ENCODE data around the gene CPE.

Gene CPE

DNA sequence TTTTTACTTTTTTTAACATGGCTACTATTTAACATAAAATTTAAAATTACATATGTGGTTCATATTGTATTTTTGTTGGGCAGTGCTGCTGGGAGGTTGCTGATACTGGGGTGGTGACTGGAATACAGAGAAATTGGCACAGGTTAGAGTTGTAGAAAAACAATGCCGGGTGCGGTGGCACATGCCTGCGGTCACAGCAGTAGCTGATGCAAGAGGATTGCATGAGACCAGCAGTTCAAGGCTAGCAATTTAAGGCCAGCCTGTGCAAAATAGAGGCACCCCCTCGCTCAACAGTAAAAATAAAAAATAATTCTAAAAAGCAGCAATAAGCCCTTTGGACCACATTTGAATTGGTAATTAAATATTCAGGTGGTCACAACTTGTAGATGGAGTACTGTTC is 11.8 kb upstream of the CPE start:
- no peak for DNase-seq (ENCODE audit: low read depth)

DNA sequence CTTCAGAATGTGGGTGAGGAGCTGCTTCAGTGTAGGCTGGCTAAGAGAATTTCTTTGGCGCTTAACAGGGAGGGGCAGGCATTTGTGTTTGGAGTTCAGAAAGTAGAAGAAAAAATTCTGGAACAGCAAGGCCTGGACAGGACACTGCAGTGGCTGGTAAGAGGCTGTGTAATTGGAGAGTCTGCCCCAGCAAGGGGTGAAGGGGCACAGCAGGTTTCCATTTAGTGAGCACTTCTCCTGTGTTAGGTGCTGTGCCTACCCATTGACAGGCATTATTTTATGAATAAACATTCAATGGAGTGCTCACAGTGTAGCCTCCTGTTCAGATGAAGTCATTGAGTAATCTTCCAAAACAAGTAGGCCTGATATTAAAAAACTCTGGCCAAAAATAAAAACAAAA is 10.7 kb upstream of the CPE start:
- no peak for DNase-seq (ENCODE audit: low read depth)

DNA sequence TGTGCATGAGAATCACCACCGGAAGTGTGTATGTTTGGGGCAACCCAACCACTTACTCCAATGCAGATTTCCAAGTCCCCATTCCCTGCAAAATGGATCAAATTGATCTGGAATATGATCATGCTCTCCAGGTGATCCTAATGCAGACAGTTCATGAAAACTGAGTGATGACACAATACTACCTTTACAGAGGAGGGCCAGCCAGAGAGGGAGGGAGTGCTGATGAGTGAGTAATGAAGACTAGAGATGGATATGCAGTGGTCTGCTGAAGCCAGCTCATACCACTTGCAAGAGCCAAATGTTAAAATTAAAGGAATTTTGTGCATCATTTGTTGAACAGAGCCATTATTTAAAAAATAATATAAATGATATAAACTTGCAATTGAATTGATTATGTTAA is 10.2 kb upstream of the CPE start:
- no peak for DNase-seq (ENCODE audit: low read depth)

DNA sequence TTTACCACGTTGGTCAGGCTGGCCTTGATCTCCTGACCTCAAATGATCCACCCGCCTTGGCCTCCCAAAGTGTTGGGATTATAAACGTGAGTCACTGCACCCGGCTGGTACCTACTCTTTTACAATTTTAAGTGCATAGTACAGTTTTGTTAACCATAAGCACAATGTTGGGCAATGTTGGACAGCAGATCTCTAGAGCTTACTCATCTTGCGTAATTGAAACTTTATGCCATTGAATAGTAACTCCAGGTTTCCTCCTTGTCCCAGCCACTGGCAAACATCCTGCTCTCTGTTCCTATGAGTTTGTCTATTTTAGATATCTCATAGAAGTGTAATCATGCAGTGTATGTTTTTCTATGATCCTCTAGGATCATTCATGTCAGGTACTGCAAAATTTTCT is 9.3 kb upstream of the CPE start:
- DNase-seq (ENCODE audit: low read depth), result no peak

DNA sequence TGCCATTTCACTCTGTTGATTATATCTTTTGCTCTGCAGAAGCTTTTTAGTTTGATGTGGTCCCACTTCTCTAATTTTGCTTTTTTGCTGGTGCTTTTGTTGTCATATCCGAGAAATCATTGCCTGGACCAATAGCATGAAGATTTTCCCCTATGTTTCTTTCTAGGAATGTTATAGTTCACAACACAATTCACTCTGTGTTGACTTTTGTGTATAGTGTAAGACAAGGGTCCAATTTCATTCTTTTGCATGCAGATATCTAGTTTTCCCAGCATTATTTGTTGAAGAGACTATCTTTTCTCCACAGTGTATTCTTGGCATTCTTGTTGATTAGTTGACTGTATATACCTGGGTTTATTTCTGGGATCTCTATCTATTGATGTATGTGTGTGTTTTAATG is 8.3 kb upstream of the CPE start:
- DNase-seq (ENCODE audit: low read depth), result no peak

DNA sequence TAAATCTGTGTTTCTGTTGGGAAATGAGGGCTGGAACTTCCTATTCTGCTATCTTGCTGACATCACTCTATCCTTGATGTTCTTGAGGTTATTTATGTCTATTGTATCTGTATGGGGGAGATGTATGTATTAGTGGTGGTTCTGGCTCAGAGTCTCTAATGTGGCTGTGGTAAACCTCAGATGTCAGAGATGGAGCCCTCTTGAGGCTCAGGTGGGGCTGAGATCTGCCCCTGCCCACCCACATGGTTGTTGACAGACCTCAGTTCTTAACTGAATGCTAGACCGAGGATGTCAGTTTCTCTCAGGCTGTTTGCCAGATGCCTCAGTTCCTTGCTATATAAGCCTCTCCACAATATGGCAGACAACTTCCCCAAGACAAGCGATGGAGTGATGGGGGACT is 3.3 kb upstream of the CPE start:
- DNase-seq (ENCODE audit: low read depth), result no peak

DNA sequence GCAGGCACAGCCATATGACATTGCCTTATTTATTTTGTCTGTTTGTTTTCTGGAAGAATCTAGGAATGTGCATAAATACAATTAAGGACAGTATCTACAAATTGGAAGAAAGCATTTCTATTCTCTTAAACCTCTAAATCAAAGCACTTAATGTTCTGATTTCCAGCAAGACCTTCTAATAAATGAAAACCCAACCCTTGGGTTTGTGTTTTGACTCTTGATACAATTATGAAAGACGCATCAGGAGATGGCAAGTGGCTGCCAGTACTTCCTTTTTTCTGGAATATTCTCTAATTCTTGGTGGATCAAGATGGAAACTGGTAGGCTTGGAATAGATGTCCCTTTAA is 437 bp upstream of the CPE start:
- no peak for DNase-seq (ENCODE audit: low read depth)

DNA sequence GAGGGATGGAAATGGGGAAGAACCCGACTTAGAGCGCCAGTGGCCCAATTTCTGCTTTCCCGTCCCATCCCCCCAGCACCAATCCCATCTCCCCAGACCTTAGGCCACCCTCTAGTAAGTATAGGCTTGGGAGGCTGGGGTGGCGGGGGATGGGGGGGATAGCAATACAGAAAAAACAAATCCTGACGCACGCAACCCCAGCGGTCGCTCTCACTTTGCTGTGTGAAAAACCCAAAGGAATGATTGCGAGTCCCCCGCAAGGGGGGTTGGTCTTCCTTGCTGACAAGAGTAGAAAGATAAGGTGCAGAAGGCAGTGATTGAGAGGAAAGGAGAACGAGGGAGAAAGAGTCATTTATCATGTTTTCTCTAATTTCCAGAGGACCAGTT is 863 bp downstream of the CPE start:
- DNase-seq (ENCODE audit: low read depth), result no peak

DNA sequence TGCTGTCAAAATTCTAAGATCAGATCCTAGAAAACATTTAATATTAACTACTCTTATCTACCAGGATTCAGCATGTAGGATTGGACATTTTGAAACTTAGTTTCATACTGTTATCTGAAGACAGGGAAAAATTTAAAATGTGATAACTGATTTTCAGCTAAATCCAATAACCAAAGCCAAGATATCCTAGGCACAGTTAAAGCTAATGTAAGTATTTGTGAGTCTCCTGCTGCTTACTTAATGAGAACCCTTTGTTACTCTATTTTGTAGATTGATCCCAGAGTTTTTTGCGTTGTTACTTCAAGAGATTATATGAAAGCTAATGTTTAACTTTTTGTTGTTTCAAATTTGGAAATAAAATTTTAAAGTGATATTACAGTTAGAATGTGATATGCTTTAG is 2.0 kb downstream of the CPE start:
- DNase-seq (ENCODE audit: low read depth), result no peak

DNA sequence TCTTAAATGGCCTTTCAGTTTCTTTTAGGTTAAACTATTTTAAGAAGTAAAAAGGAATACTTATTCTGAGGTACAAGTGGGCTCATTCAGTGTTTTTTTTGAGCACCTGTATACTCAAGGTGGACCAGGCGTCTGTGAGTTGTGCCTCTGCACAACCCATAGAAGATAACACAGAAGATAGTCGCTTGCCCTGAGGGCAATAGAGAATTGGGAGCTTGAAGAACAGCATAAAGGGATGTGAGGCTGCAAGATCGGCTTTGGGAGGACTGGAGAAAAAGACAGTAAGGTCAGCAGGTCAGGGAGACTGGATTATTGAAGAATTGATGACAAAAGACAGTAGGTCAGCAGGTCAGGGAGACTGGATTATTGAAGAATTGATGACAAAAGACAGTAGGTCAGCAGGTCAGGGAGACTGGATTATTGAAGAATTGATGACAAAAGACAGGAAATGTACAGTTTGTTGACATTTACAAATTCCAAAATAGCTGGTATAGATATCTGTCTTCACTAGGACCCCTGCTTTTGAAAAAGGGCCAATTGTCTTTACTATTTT is 3.1 kb downstream of the CPE start:
- no peak for DNase-seq (ENCODE audit: low read depth)

DNA sequence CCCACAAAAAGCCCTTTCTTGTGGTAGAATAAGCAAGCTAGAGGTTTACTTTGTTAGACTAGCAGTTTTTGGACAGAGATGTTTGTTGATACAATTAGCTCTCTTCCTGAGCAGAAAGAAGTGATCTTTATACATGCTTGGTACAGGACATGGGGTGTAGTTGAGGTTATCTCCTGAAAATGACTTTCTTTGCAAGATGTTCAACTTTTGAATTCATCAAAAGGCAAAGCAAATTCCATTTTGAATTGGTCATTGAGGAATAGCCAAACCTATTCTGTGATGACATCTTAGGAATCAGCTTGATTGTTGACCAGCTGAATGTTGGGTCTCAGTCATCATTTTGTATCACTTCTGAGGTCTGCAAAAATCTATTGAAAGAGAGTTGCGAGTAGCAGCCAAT is 3.8 kb downstream of the CPE start:
- DNase-seq (ENCODE audit: low read depth), result no peak

DNA sequence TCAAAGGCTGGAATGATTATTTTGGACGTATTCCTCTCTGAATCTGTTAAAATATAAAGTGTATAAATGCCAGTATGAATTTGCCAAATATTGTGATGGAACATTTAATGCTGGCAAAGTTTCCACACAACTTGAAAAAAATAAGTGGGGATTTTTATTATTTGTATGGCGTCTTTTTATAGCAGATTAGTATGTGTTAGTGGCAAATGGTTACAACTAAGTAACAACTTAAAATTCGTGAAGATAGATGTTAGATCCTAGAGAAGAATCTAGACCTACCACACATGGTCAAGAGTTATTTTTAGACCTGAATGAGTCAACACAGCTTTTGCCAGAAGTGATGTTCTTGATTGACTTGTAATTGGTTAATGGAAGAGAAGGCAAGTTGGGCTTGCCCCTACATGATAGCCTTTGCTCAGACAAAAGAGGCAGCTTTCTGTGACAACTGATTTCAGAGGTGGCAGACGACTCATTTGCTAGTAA is 4.8 kb downstream of the CPE start:
- no peak for DNase-seq (ENCODE audit: low read depth)

DNA sequence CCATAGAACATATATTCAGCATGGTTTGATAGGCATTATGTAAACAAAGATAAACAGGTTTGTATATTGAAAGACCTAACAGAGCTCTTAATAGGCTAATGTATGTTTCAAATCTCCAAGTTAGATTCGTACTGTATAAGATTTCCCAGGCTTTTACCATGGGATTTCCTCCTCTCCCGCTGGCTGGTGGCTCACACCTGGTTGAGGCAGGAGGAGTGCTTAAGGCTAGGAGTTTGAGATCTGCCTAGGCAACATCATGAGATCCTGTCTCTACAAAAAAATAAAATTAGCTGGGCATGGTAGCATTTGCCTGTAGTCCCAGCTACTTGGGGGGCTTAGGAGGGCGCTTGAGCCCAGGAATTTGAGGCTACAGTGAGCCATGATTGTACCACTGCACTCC is 5.4 kb downstream of the CPE start:
- DNase-seq (ENCODE audit: low read depth), result no peak

DNA sequence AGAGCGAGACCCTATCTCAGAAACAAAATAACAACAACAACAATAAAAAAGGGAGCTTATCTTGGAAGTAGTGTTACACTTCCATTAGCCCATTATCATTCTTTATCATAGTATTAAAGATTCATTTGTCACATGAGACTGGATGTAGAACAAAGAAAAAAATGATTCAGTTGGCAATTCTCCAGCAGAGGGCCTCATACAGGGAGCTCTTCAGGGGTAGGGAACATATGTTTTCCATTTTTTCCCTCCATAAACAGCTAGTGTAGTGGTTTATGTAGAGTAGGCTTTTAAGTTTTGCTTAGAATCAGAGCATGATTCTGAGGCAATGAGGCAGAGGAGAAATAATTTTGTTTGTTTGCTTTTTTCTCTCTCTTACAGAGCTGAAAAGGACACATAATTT is 5.8 kb downstream of the CPE start:
- no peak for DNase-seq (ENCODE audit: low read depth)

DNA sequence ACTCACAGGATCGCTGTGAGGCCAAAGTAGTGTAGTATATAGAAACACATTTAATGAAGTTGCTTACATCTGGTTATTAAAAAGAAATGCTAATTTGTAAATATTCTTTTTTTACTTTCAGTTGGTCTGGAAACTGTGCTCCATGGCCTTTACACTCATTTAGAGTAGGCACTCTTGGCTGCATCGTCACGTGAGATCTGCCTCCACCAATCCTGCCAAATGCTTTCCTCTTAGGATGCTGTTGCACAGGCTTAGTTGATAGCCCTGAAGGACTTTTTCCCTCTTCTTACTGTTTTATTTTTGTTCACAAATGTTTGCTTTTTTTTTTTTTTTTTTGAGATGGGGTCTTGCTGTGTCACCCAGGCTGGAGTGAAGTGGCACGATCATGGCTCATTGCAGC is 6.3 kb downstream of the CPE start:
- DNase-seq (ENCODE audit: low read depth), result no peak

DNA sequence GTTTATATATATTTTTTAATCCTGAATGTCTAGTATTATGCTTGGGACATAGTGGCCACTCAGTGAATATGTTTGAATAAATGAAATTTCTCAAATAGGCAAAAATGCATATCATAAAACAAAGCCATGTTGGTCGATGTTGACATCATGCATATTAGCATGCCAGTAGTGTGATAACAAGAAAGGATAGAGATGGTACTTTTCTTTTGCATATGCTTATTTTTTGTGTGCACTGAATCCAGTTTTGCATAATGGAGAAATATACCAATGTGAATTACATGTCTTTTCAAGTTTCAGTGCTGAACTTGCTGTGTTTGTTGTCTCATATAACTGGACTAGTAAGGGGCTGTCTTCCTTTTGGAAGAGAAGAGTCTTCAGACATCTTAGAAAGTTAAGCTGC is 7.5 kb downstream of the CPE start:
- DNase-seq (ENCODE audit: low read depth), result no peak

DNA sequence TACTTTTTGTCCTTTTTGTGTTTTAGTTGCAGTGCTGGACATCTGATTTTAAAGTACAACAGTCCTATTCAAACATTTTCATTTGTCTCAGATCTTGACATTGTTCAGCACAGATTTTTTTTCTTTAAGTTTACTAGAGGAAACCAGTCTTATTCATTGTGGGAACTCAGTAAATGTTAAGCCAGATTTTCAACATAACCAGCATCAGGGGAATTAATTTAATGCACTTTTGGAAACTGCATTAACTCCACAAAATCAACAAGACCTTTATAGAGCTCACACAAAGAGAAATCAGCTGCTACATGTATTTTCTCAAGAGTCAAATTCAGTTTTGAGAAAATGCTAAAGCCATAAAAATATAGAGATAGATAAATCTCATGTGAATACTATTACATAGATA is 9.9 kb downstream of the CPE start:
- no peak for DNase-seq (ENCODE audit: low read depth)

DNA sequence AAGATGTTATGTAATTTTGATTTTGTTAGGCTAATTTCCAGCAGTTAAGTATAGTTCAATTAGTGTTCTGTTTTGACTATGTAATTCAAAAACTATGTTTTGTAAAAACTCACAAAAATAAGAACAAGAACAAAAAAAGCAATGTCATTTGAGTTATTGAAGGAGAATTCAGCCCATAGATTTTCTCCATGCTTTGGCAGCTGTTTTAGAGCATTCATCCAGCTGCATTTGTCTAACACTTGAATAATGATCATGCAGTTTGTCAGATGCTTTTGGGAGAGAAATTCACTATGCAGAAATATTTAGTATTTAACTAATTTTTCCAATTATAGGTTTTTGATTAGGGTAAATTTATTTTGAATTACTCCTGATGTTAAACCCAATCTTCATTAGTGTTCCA is 14.2 kb downstream of the CPE start:
- no peak for DNase-seq (ENCODE audit: low read depth)

DNA sequence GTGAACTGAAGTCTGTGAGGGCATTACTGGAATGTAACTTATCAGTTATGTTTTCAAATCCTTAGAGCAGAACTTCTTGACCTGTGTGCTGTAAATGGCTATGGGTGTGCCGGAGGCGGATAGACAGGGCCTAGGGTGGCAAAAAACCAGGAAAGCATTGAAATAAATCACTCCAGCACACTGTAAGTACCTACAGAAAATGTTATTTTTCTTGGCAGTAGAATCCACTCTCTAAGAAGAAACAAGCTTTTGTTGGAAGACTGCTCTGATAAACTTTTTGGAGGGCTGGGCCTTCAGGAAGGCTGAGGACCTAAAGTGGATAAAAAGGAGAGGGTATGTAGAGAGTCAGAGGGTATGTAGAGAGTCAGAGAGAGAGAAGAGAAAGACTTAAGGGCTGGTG is 14.9 kb downstream of the CPE start:
- DNase-seq (ENCODE audit: low read depth), result no peak

DNA sequence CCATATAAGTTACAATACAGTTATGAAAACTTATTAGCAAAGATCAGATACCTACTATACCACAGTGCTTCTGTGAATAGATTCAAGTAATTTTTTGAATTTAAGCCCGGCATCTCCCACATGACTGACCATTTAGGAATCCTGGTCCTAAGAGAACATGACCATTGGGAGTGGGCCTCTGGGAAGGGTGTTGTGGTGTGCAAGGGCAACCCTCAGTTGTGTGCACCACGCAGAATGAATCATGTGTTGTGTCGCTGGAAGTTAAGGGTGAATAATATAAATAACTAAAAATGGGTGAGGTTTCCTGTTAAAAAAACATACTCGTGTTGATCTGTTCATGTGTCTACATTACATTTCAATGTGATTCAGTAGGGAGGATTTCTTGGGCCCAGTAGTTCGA is 15.5 kb downstream of the CPE start:
- no peak for DNase-seq (ENCODE audit: low read depth)

DNA sequence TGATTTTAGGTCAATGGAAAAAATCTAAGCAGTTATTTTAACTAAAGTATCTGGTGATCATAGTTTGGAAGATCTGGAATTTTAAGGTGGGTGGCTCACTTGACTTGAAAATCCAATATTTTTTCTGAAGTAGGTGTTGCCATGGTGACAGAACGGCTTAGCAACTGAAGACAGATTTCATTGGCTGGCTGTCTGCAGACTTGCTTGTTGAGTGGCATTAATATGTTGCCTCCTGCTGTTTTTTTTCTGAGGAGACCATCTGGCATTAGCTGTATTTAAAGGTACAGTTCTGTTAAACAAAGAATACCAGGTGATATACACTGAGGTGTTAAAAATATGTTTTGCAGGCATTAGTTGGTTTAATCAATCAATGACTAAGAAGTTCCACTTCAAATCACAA is 19.8 kb downstream of the CPE start:
- DNase-seq (ENCODE audit: low read depth), result no peak

DNA sequence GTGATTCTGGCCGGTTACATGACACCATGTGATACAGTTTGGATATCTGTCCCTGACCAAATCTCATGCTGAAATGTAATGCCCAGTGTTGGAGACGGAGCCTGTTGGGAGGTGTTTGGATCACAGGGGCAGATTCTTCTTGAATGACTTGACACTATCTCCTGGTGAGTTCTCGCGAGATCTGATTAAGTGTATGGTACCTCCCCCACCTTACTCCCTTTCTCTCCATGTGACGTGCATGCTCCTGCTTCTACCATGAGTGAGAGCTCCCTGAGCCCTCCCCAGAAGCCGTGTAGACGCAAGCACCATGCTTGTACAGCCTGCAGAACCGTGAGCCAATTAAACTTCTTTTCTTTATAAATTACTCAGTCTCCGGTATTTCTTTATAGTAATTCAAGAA is 23.6 kb downstream of the CPE start:
- no peak for DNase-seq (ENCODE audit: low read depth)

DNA sequence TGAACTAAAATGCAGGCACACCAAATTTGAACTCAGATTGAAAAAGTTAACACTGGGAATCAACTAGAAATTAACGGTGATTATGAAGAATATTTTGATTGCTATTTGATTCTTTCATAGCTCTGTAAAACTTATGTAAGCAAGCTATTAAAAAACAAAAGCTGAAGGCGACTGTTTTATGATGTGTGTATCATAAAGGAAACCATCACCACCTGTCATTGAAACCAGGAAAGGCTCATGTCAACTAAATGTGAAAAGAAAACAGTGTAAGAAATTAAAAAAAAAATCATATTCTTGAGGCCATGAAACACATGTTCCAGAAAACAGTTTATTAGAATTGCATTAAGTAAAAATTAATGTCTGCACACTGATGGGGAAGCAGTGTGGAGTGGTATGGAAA is 24.2 kb downstream of the CPE start:
- DNase-seq (ENCODE audit: low read depth), result no peak

DNA sequence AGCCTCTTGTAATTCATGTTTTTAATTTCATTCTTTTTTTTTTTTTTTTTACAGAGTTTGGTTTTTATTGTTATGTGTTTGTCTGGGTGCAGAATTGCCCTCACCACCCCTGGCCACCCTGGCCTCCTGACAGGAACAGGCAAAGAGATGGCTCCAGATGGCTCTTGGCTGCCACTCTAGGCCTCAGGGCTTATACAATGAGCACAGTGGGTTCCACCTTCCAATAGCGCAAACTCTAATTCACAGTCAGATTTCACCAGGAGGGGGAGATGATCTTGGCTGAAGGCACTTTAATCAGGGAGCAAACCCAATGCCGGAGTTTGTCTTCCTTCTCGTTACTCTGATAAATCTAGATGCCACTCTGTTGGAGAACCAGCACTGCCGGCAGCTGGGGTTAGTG is 24.8 kb downstream of the CPE start:
- DNase-seq (ENCODE audit: low read depth), result no peak

DNA sequence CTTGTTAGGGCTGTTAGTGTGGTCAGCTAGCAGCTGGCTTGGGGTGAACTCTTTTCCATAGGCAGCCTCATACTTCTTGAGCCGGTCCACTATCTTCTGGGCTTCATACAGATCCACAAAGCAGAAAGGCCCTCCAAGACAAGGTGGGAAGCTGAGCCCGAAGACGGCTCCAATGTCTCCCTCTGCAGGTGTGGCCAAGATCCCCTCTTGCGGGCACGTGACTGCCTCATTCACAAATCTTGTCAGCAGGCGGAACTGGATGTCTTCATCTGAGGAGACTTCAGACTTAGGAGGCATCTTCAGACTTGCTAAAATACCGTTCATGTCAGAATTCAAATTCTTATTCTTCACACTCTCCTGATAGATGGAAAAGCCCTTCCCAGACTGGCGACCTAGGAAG is 25.3 kb downstream of the CPE start:
- DNase-seq (ENCODE audit: low read depth), result no peak
